ENCODE measurements around the gene PRDM12. TPM values are rescaled to one million over a fixed set of nuclear protein-coding genes. Genes with fewer than 3 reads are reported as not detected.

PRDM12 gene
- total and polyA plus RNA-seq, 2 of the 8 experiments (the other 6 are each of a cell fraction or from before 2014, with no cell fraction given) = 0.14 to 0.22 TPM

DNA sequence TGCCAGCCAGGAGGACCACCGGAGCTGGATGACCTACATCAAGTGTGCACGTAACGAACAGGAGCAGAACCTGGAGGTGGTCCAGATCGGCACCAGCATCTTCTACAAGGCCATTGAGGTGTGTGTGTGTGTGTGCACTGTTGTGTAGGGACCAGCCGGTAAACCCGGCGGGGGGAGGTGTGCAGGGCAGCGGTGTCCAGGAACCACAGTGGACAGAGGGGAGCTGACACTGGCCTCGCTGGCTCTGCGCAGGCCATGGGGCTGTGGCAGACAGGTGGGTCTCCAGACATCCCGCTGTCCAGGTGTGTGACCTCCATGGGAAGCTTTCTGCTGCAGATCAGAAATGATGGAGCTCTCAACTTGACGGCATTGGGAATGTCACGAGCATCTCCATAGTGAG, 3.8 kb downstream of the PRDM12 start:
- H2BK20ac ChIP-seq (ENCODE audit: low read length) = no peak overlapping the region
- TF ChIP-seq RBBP5 (IDR thresholded peaks at IDR 0.05; ENCODE audit: borderline replicate concordance, low read depth, low read length) (no peak), POLR2A (IDR thresholded peaks at IDR 0.05; ENCODE audit: control extremely low read depth in 1 of 2, low read depth in 2 of 2, low read length in 2 of 2) (no peak), TEAD4 (IDR thresholded peaks at IDR 0.05; ENCODE audit: low read depth, low read length) (no peak), BRCA1 (IDR thresholded peaks at IDR 0.05; ENCODE audit: low read depth, low read length) (no peak), CHD2 (IDR thresholded peaks at IDR 0.05; ENCODE audit: low read length) (no peak), SP4 (IDR thresholded peaks at IDR 0.05; ENCODE audit: low read length) (no peak), CTBP2 (IDR thresholded peaks at IDR 0.05; ENCODE audit: borderline replicate concordance, insufficient read depth, insufficient read length, low read length) (no peak), ZNF274 (IDR thresholded peaks at IDR 0.05; ENCODE audit: borderline replicate concordance, extremely low read depth, low read length) (no peak), RFX5 (IDR thresholded peaks at IDR 0.05; ENCODE audit: borderline replicate concordance, low read depth, low read length) (no peak)
- TF ChIP-seq, protein P1, sequence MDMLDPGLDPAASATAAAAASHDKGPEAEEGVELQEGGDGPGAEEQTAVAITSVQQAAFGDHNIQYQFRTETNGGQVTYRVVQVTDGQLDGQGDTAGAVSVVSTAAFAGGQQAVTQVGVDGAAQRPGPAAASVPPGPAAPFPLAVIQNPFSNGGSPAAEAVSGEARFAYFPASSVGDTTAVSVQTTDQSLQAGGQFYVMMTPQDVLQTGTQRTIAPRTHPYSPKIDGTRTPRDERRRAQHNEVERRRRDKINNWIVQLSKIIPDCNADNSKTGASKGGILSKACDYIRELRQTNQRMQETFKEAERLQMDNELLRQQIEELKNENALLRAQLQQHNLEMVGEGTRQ (IDR thresholded peaks at IDR 0.05; ENCODE audit: low read length) = no peak
- TF ChIP-seq, protein P2, sequence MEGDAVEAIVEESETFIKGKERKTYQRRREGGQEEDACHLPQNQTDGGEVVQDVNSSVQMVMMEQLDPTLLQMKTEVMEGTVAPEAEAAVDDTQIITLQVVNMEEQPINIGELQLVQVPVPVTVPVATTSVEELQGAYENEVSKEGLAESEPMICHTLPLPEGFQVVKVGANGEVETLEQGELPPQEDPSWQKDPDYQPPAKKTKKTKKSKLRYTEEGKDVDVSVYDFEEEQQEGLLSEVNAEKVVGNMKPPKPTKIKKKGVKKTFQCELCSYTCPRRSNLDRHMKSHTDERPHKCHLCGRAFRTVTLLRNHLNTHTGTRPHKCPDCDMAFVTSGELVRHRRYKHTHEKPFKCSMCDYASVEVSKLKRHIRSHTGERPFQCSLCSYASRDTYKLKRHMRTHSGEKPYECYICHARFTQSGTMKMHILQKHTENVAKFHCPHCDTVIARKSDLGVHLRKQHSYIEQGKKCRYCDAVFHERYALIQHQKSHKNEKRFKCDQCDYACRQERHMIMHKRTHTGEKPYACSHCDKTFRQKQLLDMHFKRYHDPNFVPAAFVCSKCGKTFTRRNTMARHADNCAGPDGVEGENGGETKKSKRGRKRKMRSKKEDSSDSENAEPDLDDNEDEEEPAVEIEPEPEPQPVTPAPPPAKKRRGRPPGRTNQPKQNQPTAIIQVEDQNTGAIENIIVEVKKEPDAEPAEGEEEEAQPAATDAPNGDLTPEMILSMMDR (IDR thresholded peaks at IDR 0.05; ENCODE audit: control extremely low read depth in 1 of 3, insufficient read depth in 1 of 3, low read depth in 1 of 3, low read length in 3 of 3) = no peak

More for the DNA sequence above, 3.8 kb downstream of the PRDM12 start:
- H3K9ac ChIP-seq (replicated peaks in 1 of 4; ENCODE audit: extremely low read depth in 1 of 4, low read depth in 3 of 4, low read length in 3 of 4) = no peak overlapping the region
- H3K23ac ChIP-seq (ENCODE audit: insufficient read length) = no peak overlapping the region
- H2BK120ac ChIP-seq (replicated peaks; ENCODE audit: low read depth, low read length) = no peak overlapping the region
- no peak overlapping the region for H4K8ac ChIP-seq (ENCODE audit: extremely low read depth, insufficient read depth, low read length)
- H3K18ac ChIP-seq (ENCODE audit: extremely low read depth, low read length) = no peak overlapping the region
- no peak overlapping the region for H3K4me2 ChIP-seq (ENCODE audit: insufficient read depth in 1 of 2, low read depth in 2 of 2, low read length in 2 of 2)
- no peak overlapping the region for H2BK5ac ChIP-seq (ENCODE audit: low read depth, low read length)
- DNase-seq (ENCODE audit: low read depth in 1 of 2, low spot score in 2 of 2) (no peak), FAIRE-seq (no peak)
- H3K36me3 ChIP-seq (ENCODE audit: control insufficient read depth in 2 of 4, insufficient read depth in 4 of 4, low read length in 3 of 4) = peaks cover 0 to 3% (median 0%) of the 10 kb centered on the region in 4 experiments; a peak in 1 of 8 replicates
- peaks cover 4 to 9% of the 10 kb centered on the region in 2 experiments for H4K20me1 ChIP-seq (replicated peaks in 1 of 2; ENCODE audit: control insufficient read depth in 1 of 2, insufficient read depth in 2 of 2, low read length in 2 of 2)
- no peak overlapping the region for H2AFZ ChIP-seq (ENCODE audit: low read length)
- H2BK12ac ChIP-seq (ENCODE audit: low read depth, low read length) = no peak overlapping the region
- H3K79me1 ChIP-seq (ENCODE audit: low read depth, low read length) = no peaks in the 10 kb centered on the region
- POLR2A ChIA-PET (ENCODE audit: partially characterized antibody) = interaction anchor here (1.2 to 2.6 kb wide), 3 partner anchors 12 to 22 kb away, joined by 3 to 8 read pairs (median 3); no protein-coding TSS in a partner anchor
- 96% methylated on average over 13 of the region's 13 CpGs; no CpG with 5 or more reads in 1 of the 2 experiments for WGBS, 2 experiments (ENCODE audit: extremely low coverage in 1 of 2, insufficient coverage in 1 of 2, insufficient read length in 1 of 2, insufficient replicate concordance in 2 of 2, low coverage in 1 of 2, low lambda C conversion rate in 2 of 2, missing lambda C conversion rate in 1 of 2)
- H3K23me2 ChIP-seq (ENCODE audit: low read depth, low read length) = peaks cover 9% of the 10 kb centered on the region; the same call in 1 of the 2 replicates
- no peak overlapping the region for H4K5ac ChIP-seq (ENCODE audit: insufficient read length, low read depth, low read length)
- H3K4me3 ChIP-seq (ENCODE audit: extremely low read depth in 1 of 4, insufficient read depth in 2 of 4, low read depth in 3 of 4, low read length in 4 of 4) = no peak overlapping the region
- no peaks in the 10 kb centered on the region for H3K79me2 ChIP-seq (ENCODE audit: control insufficient read depth in 1 of 2, insufficient read depth in 2 of 2, low read length in 2 of 2)
- H3K9me3 ChIP-seq (ENCODE audit: insufficient read depth in 2 of 2, low read depth in 1 of 2, low read length in 1 of 2) = no peaks in the 10 kb centered on the region
- H4K91ac ChIP-seq (replicated peaks; ENCODE audit: insufficient read length, low read length) = no peak overlapping the region
- no peak overlapping the region for H2BK15ac ChIP-seq (ENCODE audit: low read length)
- peaks cover 0 to 25% (median 15%) of the 10 kb centered on the region in 4 experiments; a peak in 6 of 7 replicates for H3K4me1 ChIP-seq (replicated peaks in 1 of 4; ENCODE audit: control insufficient read depth in 3 of 4, insufficient read depth in 4 of 4, low read length in 3 of 4)
- CTCF ChIA-PET (ENCODE audit: partially characterized antibody) = interaction anchor here (0.6 to 6.0 kb wide), 7 partner anchors 12 to 1364 kb away, joined by 4 to 53 read pairs (median 4); no protein-coding TSS in a partner anchor
- H3K4ac ChIP-seq (replicated peaks; ENCODE audit: insufficient read length, low read depth, low read length) = no peak overlapping the region
- no peak overlapping the region for H3K56ac ChIP-seq (replicated peaks; ENCODE audit: insufficient read length, low read depth, low read length)
- no peak overlapping the region for H3K27ac ChIP-seq (ENCODE audit: low read depth, low read length)
- H2AK5ac ChIP-seq (ENCODE audit: low read depth, low read length) = peak overlapping the region; percentile 69; the same call in 1 of the 2 replicates
- H3K14ac ChIP-seq (ENCODE audit: insufficient read length) = no peak overlapping the region
- peaks cover 55 to 69% (median 65%) of the 10 kb centered on the region in 4 experiments for H3K27me3 ChIP-seq (replicated peaks in 1 of 4; ENCODE audit: control insufficient read depth in 3 of 4, extremely low read depth in 1 of 4, insufficient read depth in 3 of 4, low read length in 3 of 4)
